ENCODE measurements around the gene PAX7.

GRCh38 chr1:18735224-18735997, 104.8 kb downstream of the PAX7 start:
- no peak for TF ChIP-seq CTCF (IDR thresholded peaks at IDR 0.05)
- no peak for TF ChIP-seq POLR2A (IDR thresholded peaks at IDR 0.05)
